HEK293 (cell line): ENCODE results near the gene SYNM.

Experiments
- CTCF ChIA-PET: fragments of 350-600 bp; formaldehyde crosslinking; extraction: SDS; loops from one replicate; lab custom pipeline; 2021; ENCODE audit warnings: antibody characterized with exemption; lab: Yijun Ruan, JAX
- POLR2A ChIA-PET: fragments of 300-600 bp; formaldehyde crosslinking; extraction: SDS; loops from one replicate; lab custom pipeline; 2020; ENCODE audit warnings: antibody characterized with exemption, inconsistent platforms; lab: Yijun Ruan, JAX
- H3K27ac ChIP-seq: fragments of 200-500 bp; sonication (Bioruptor generic); 2 replicates; pipeline ENCODE4 v1.5.1; 2014; ENCODE audit warnings: low read depth, low read length, control low read depth, inconsistent platforms; ENCODE audit errors: extremely low read depth
- H3K36me3 ChIP-seq, 2 experiments: fragments of 200-500 bp in 1 of 2; sonication (Bioruptor generic) in 1 of 2; 1 replicate in 1 of 2; 2 replicates in 1 of 2; pipeline ENCODE4 v1.5.1; 2014 to 2017; ENCODE audit warnings: inconsistent platforms in 2 of 2, low read length in 2 of 2; ENCODE audit not compliant: control insufficient read depth in 2 of 2, insufficient read depth in 1 of 2
- H3K4me1 ChIP-seq: fragments of 200-500 bp; sonication (Bioruptor generic); 2 replicates; pipeline ENCODE4 v1.5.1; 2014; ENCODE audit warnings: mild to moderate bottlenecking, low read length, inconsistent platforms; ENCODE audit not compliant: control insufficient read depth, insufficient read depth
- H3K4me3 ChIP-seq: 2 replicates; pipeline ENCODE4 v1.5.1; 2011; ENCODE audit warnings: low read depth, mild to moderate bottlenecking, control low read depth, low read length, moderate library complexity
- H3K9me3 ChIP-seq: fragments of 200-500 bp; sonication (Bioruptor generic); 2 replicates; pipeline ENCODE4 v1.5.1; 2014; ENCODE audit warnings: low read depth, low read length, inconsistent platforms; ENCODE audit not compliant: control insufficient read depth, insufficient read depth
- BCL6B ChIP-seq: fragments of 450-650 bp; formaldehyde crosslinking; IDR thresholded peaks from 2 replicates; pipeline ENCODE4 v1.5.1; 2017; ENCODE audit warnings: missing biosample characterization, missing genetic modification characterization
- GLI4 ChIP-seq: fragments of 450-650 bp; formaldehyde crosslinking; IDR thresholded peaks from 2 replicates; pipeline ENCODE4 v1.5.1; 2016; ENCODE audit warnings: missing biosample characterization, missing genetic modification characterization
- HOXD13 ChIP-seq: sonication (generic); formaldehyde crosslinking; IDR thresholded peaks from 2 replicates; pipeline ENCODE4 v1.8.0; 2022; ENCODE audit warnings: missing genetic modification reagents, borderline replicate concordance
- KLF17 ChIP-seq: fragments of 450-650 bp; formaldehyde crosslinking; IDR thresholded peaks from 2 replicates; pipeline ENCODE4 v1.5.1; 2016; ENCODE audit warnings: missing biosample characterization, missing genetic modification characterization
- KLF8 ChIP-seq: fragments of 450-650 bp; formaldehyde crosslinking; IDR thresholded peaks from 2 replicates; pipeline ENCODE4 v1.5.1; 2016; ENCODE audit warnings: missing biosample characterization, missing genetic modification characterization
- PRDM6 ChIP-seq: fragments of 450-650 bp; formaldehyde crosslinking; IDR thresholded peaks from 2 replicates; pipeline ENCODE4 v1.5.1; 2017; ENCODE audit warnings: missing biosample characterization, missing genetic modification characterization
- SP7 ChIP-seq: fragments of 450-650 bp; formaldehyde crosslinking; IDR thresholded peaks from 2 replicates; pipeline ENCODE4 v1.5.1; 2016; ENCODE audit warnings: missing biosample characterization, missing genetic modification characterization
- ZBTB48 ChIP-seq: fragments of 450-650 bp; formaldehyde crosslinking; IDR thresholded peaks from 2 replicates; pipeline ENCODE4 v1.5.1; 2016; ENCODE audit warnings: missing biosample characterization, missing genetic modification characterization
- ZBTB49 ChIP-seq: fragments of 450-650 bp; formaldehyde crosslinking; IDR thresholded peaks from 2 replicates; pipeline ENCODE4 v1.5.1; 2016; ENCODE audit warnings: missing biosample characterization, missing genetic modification characterization, low read depth
- ZNF114 ChIP-seq: fragments of 450-650 bp; formaldehyde crosslinking; IDR thresholded peaks from 2 replicates; pipeline ENCODE4 v1.5.0; 2017; ENCODE audit warnings: missing biosample characterization, missing genetic modification characterization
- ZNF157 ChIP-seq: fragments of 450-650 bp; formaldehyde crosslinking; IDR thresholded peaks from 2 replicates; pipeline ENCODE4 v1.5.1; 2016; ENCODE audit warnings: missing biosample characterization, missing genetic modification characterization
- ZNF169 ChIP-seq: fragments of 450-650 bp; formaldehyde crosslinking; IDR thresholded peaks from 2 replicates; pipeline ENCODE4 v1.5.1; 2016; ENCODE audit warnings: missing biosample characterization, missing genetic modification characterization
- ZNF211 ChIP-seq: fragments of 450-650 bp; formaldehyde crosslinking; IDR thresholded peaks from 2 replicates; pipeline ENCODE4 v1.5.1; 2016; ENCODE audit warnings: low read depth, missing biosample characterization, missing genetic modification characterization
- ZNF248 ChIP-seq: fragments of 450-650 bp; formaldehyde crosslinking; IDR thresholded peaks from 2 replicates; pipeline ENCODE4 v1.5.1; 2017; ENCODE audit warnings: missing biosample characterization, missing genetic modification characterization
- ZNF362 ChIP-seq: fragments of 450-650 bp; formaldehyde crosslinking; IDR thresholded peaks from 2 replicates; pipeline ENCODE4 v1.5.1; 2016; ENCODE audit warnings: missing biosample characterization, missing genetic modification characterization
- ZNF600 ChIP-seq: fragments of 450-650 bp; formaldehyde crosslinking; IDR thresholded peaks from 2 replicates; pipeline ENCODE4 v1.5.1; 2016; ENCODE audit warnings: missing biosample characterization, missing genetic modification characterization
- ZNF645 ChIP-seq: fragments of 450-650 bp; formaldehyde crosslinking; IDR thresholded peaks from 2 replicates; pipeline ENCODE4; 2016; ENCODE audit warnings: missing biosample characterization, missing genetic modification characterization
- ZNF704 ChIP-seq: fragments of 450-650 bp; formaldehyde crosslinking; IDR thresholded peaks from 2 replicates; pipeline ENCODE4 v1.5.1; 2016; ENCODE audit warnings: missing biosample characterization, missing genetic modification characterization
- ZNF707 ChIP-seq: fragments of 450-650 bp; formaldehyde crosslinking; IDR thresholded peaks from 2 replicates; pipeline ENCODE4 v1.5.1; 2016; ENCODE audit warnings: missing biosample characterization, missing genetic modification characterization
- ZNF747 ChIP-seq: fragments of 450-650 bp; formaldehyde crosslinking; IDR thresholded peaks from 2 replicates; pipeline ENCODE4 v1.5.1; 2016; ENCODE audit warnings: missing biosample characterization, missing genetic modification characterization
- ZNF791 ChIP-seq: fragments of 450-650 bp; formaldehyde crosslinking; IDR thresholded peaks from 2 replicates; pipeline ENCODE4 v1.5.1; 2016; ENCODE audit warnings: missing biosample characterization, missing genetic modification characterization

The SYNM gene

GRCh38 chr15:99130314-99130713, 25.4 kb downstream of the SYNM start:
- CTCF ChIA-PET: no interaction called here
- peaks cover 5% of the 10 kb centered on the region for H3K4me1 ChIP-seq
- H3K36me3 ChIP-seq: peaks cover 0 to 77% of the 10 kb centered on the region in 2 experiments; a peak in 1 of 3 replicates
- no peaks in the 10 kb centered on the region for H3K9me3 ChIP-seq
- TF ChIP-seq ZNF645 (tag by site-specific recombination): no peak
- TF ChIP-seq ZBTB48: no peak
- no peak for TF ChIP-seq ZNF600 (tag by site-specific recombination)
- no peak for TF ChIP-seq GLI4
- no peak for TF ChIP-seq PRDM6
- no peak for TF ChIP-seq ZNF157
- TF ChIP-seq, all 188 proteins: peak for 0
- H3K4me3 ChIP-seq: no peak overlapping the region
- H3K27ac ChIP-seq: no peak overlapping the region
- POLR2A ChIA-PET: no interaction called here

- CTCF ChIA-PET: no interaction called here
- no peaks in the 10 kb centered on the region for H3K9me3 ChIP-seq
- TF ChIP-seq SP7 (tag by site-specific recombination): no peak
- TF ChIP-seq ZNF747 (tag by site-specific recombination): no peak
- TF ChIP-seq ZBTB49 (tag by site-specific recombination): no peak
- no peak for TF ChIP-seq ZNF114 (tag by site-specific recombination)
- TF ChIP-seq KLF8 (tag by site-specific recombination): no peak
- TF ChIP-seq ZNF704 (tag by site-specific recombination): no peak
- TF ChIP-seq ZNF791 (tag by site-specific recombination): no peak
- TF ChIP-seq HOXD13: no peak
- TF ChIP-seq KLF17 (tag by site-specific recombination): no peak
- no peak for TF ChIP-seq ZNF211 (tag by site-specific recombination)
- no peak for TF ChIP-seq ZNF248
- no peak for TF ChIP-seq ZNF362
- TF ChIP-seq ZNF707 (tag by site-specific recombination): no peak
- no peak for TF ChIP-seq BCL6B (tag by site-specific recombination)
- no peak for TF ChIP-seq ZNF169 (tag by site-specific recombination)
- TF ChIP-seq, all 188 proteins: peak for 0
- H3K4me3 ChIP-seq: no peak overlapping the region
- peaks cover 10% of the 10 kb centered on the region for H3K4me1 ChIP-seq
- peaks cover 0 to 77% of the 10 kb centered on the region in 2 experiments; a peak in 1 of 3 replicates for H3K36me3 ChIP-seq
- H3K27ac ChIP-seq: no peak overlapping the region
- POLR2A ChIA-PET: no interaction called here
Measured at GRCh38 chr15:99130765-99131440, 26.0 kb downstream of the SYNM start.
